Amygdala (tissue), 56 donors: Measurements from ENCODE around the gene RELN.

Experiments
- DNase-seq, 56 donors: peaks; one replicate each; lab custom pipeline; 2025; lab: John Stamatoyannopoulos, UW

Gene RELN

GRCh38 chr7:103694304-103694703 lies 295.2 kb downstream of the RELN start:
- no peak for DNase-seq

GRCh38 chr7:103691291-103691690 lies 298.2 kb downstream of the RELN start:
- no peak for DNase-seq

- DNase-seq, result no peak
Measured at GRCh38 chr7:103690242-103690974, 299.1 kb downstream of the RELN start.

GRCh38 chr7:103689255-103689654 lies 300.2 kb downstream of the RELN start:
- no peak for DNase-seq

GRCh38 chr7:103687951-103688350 lies 301.5 kb downstream of the RELN start:
- no peak for DNase-seq

- no peak for DNase-seq
Measured at GRCh38 chr7:103687272-103687671, 302.2 kb downstream of the RELN start.

- no peak for DNase-seq
Measured at GRCh38 chr7:103686763-103687162, 302.7 kb downstream of the RELN start.

- DNase-seq, result peak in 1 of 56 donors; percentile 1
Measured at GRCh38 chr7:103686064-103686463, 303.4 kb downstream of the RELN start.

GRCh38 chr7:103685646-103686045 lies 303.8 kb downstream of the RELN start:
- DNase-seq, result no peak

- no peak for DNase-seq
Measured at GRCh38 chr7:103683348-103683747, 306.1 kb downstream of the RELN start.

- no peak for DNase-seq
Measured at GRCh38 chr7:103680161-103681144, 309.0 kb downstream of the RELN start.

GRCh38 chr7:103679151-103680132 lies 310.0 kb downstream of the RELN start:
- DNase-seq, result no peak

- no peak for DNase-seq
Measured at GRCh38 chr7:103668279-103668941, 321.0 kb downstream of the RELN start.

- DNase-seq, result no peak
Measured at GRCh38 chr7:103666326-103666725, 323.1 kb downstream of the RELN start.

- no peak for DNase-seq
Measured at GRCh38 chr7:103664577-103664976, 324.9 kb downstream of the RELN start.

GRCh38 chr7:103660455-103661371 lies 328.7 kb downstream of the RELN start:
- no peak for DNase-seq

GRCh38 chr7:103658055-103659005 lies 331.1 kb downstream of the RELN start:
- no peak for DNase-seq
